GM06990 (cell line): ENCODE data around the gene UBR7.
A peak's percentile ranks its signal among the peaks of the same experiment; 100 is the strongest.
"Not testable (repeated sequence)": the region's sequence is repeated elsewhere in the genome, so short reads cannot be mapped to it uniquely, and the experiment has no call there.

Experiments
- DNase-seq: peaks from one replicate; pipeline ENCODE4 v3.0.0-alpha.2; 2011; ENCODE audit not compliant: insufficient read length; ENCODE audit errors: extremely low read depth
- H3K27me3 ChIP-seq: replicated peaks from 2 replicates; pipeline ENCODE4 v1.6.0; 2011; ENCODE audit warnings: low read length; ENCODE audit not compliant: control insufficient read depth, insufficient read depth
- H3K36me3 ChIP-seq: 2 replicates; pipeline ENCODE4 v1.5.1; 2011; ENCODE audit warnings: low read length; ENCODE audit not compliant: control insufficient read depth, insufficient read depth
- H3K4me3 ChIP-seq: replicated peaks from 2 replicates; pipeline ENCODE4 v1.5.1; 2011; ENCODE audit warnings: low read depth, mild to moderate bottlenecking, control low read depth, low read length
- TF ChIP-seq, protein P1 (sequence below): IDR thresholded peaks from 2 replicates; pipeline ENCODE4 v1.5.1; 2011; ENCODE audit warnings: low read length, control low read depth, mild to moderate bottlenecking, inconsistent platforms; ENCODE audit not compliant: insufficient read depth, poor library complexity, severe bottlenecking

Gene UBR7

DNA sequence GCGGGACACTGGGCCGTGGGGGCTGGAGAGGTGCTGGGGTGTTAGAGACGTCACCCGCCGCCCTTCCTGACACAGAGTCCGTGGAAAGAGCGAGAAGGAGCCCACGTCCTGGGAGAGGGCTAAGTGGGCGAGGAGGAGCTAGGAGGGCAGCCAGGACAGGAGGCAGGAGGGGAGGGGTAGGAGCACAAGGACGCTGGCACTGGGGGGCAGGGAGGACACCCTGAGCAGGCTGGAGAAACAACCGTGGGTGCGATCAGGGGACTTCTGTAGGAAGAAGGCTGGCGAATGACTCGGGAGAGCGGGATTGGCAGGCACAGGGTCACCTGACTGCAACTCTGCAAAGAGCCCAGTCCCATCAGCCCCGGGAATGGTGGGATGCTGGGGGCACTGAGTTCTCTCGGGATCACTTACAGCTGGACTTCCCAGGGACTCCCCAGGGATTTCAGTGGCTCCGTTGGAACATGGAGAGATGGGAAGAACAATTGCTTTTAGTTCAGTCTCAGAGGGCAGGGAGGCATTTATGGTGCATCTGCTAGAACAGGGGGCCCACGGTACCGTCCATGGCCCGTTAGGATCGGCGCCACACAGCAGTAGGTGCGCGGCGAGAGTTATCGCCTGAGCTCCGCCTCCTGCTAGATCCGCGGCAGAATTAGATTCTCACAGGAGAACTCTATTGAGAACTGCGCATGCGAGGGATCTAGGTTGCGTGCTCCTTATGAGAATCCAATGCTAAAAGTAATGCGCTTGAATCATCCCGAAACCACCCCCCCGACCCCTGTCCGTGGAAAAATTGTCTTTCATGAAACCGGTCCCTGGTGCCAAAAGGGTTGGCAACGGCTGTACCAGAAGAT, 24.3 kb downstream of the UBR7 start:
- TF ChIP-seq, protein P1, sequence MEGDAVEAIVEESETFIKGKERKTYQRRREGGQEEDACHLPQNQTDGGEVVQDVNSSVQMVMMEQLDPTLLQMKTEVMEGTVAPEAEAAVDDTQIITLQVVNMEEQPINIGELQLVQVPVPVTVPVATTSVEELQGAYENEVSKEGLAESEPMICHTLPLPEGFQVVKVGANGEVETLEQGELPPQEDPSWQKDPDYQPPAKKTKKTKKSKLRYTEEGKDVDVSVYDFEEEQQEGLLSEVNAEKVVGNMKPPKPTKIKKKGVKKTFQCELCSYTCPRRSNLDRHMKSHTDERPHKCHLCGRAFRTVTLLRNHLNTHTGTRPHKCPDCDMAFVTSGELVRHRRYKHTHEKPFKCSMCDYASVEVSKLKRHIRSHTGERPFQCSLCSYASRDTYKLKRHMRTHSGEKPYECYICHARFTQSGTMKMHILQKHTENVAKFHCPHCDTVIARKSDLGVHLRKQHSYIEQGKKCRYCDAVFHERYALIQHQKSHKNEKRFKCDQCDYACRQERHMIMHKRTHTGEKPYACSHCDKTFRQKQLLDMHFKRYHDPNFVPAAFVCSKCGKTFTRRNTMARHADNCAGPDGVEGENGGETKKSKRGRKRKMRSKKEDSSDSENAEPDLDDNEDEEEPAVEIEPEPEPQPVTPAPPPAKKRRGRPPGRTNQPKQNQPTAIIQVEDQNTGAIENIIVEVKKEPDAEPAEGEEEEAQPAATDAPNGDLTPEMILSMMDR, result no peak
- peak overlapping the region; percentile 7 for H3K4me3 ChIP-seq
- DNase-seq, result no peak
- no peaks in the 10 kb centered on the region; the same call in 1 of the 2 replicates for H3K27me3 ChIP-seq
- peaks cover 2% of the 10 kb centered on the region for H3K36me3 ChIP-seq

DNA sequence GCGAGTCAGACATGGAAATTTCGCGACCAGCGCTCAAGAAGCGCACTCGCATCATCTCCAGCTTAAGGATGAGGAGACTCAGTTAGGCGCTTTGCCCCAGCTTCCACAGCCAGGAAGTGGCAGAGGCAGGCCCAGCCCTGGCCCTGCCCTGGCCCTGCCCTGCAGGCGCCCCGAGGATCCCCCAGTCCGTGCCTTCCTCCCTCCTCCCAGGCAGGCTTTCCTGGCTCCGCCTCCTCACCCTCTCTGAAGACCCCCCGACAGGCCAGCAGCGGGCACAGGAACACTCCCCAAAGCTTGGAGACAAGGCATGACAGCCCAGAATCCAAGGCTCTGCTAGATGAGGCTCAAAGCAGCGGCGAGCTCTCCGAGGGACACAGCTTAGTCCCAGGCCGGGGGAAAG, 25.1 kb downstream of the UBR7 start:
- H3K36me3 ChIP-seq, result peaks cover 2% of the 10 kb centered on the region
- no peak overlapping the region for H3K4me3 ChIP-seq
- no peaks in the 10 kb centered on the region; the same call in 1 of the 2 replicates for H3K27me3 ChIP-seq
- no peak for DNase-seq
- TF ChIP-seq, protein P1, result no peak

DNA sequence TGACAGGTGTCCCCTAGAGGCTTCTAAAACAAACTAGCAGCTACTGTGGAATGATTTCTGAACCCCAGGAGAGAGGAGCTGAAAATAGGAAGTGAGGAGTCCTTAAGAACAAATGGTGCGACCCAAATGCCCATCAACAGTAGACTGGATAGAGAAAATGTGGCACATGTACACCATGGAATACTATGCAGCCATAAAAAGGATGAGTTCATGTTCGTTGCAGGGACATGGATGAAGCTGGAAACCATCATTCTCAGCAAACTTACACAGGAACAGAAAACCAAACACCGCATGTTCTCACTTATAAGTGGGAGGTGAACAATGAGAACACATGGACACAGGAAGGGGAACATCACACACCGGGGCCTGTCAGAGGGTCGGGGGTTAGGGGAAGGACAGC, 26.0 kb downstream of the UBR7 start:
- H3K4me3 ChIP-seq, H3K27me3 ChIP-seq, DNase-seq, H3K36me3 ChIP-seq: not testable (repeated sequence)

DNA sequence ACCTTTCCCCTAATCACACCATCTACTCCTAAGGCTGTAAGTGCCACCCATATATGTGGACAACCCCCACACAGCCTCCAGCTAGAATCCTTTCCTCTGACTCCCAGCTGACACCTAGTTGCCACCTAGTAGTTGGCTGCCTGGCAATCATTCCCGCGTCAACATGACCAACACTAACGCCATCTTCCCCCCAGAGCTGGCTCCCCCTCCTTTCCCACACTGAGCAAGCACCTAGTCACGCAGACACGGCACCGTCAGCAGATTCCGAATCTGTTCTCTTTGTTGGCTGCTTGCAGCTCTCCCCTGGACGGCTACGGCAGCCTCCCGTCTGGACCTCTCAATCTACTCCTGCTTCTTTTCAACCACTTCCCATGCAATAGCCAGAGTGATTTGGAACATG, 27.7 kb downstream of the UBR7 start:
- Histone ChIP-seq H3K36me3 (no peaks in the 10 kb centered on the region), H3K27me3 (no peaks in the 10 kb centered on the region; the same call in 1 of the 2 replicates), H3K4me3 (no peak overlapping the region)
- DNase-seq, result no peak
- TF ChIP-seq, protein P1, result no peak

DNA sequence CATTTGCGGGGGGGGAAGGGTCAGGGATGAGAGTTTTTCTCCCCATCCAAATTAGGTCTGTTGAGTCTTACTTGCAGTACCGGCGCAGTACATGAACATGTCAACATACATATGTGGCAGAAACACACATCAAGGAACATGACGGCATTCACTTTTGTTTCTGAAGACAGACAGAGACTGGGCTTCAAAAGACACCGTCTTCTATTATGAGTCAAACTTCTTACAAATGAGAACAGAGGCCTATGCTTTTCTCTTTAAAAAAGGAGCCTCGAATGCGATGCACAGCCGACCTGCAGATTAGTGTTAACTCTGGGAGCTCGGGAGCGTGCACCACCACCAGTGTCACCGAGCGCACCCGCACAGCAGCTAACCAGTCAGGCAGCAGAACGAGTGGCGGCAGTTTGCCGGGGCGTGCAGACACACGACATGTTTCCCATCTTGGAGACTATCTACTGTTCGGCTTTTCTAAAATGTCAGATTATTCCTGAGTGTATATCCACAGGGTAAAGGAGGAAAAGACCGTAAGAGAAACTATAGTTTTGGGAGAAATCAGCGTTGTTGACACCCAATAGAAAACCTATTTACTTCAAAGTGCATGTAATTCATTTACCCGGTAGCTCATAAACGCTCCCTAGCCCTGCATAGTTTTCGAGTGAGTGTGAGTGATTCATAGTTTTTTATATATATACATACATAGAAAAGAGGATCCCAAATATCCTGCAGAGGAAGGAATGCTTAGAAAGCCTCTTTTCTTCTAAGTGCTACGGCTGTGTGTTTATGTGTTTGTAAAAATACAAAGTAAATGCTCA, 33.0 kb downstream of the UBR7 start:
- Histone ChIP-seq H3K36me3 (peaks cover 14% of the 10 kb centered on the region), H3K4me3 (no peak overlapping the region), H3K27me3 (no peaks in the 10 kb centered on the region)
- DNase-seq, result no peak
- TF ChIP-seq, protein P1, result no peak

DNA sequence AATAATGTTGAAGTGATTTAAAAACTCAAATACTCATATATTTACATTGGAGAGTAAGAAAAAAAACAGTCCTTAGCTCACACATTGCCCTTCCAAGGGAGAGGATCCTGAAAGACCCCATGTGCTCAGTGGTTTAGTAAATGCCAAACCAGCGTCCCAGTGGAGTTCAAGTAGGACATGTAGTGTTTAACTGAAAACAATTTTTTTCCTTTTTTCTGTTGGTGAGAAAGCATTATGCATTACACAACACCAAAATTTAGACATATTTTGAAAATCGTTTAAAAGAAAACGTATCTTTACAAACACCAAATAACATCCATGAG, 33.6 kb downstream of the UBR7 start:
- H3K27me3 ChIP-seq, result no peaks in the 10 kb centered on the region
- TF ChIP-seq, protein P1, result no peak
- peaks cover 14% of the 10 kb centered on the region for H3K36me3 ChIP-seq
- DNase-seq, result no peak
- no peak overlapping the region for H3K4me3 ChIP-seq
